CD4-positive, alpha-beta T cell treated with Interferon gamma for 1 hour (primary cell): ENCODE data around the gene GARIN5B.
A peak's percentile ranks its signal among the peaks of the same experiment; 100 is the strongest.

ENCODE experiments used
- DNase-seq: peaks from one replicate; pipeline ENCODE4 v3.0.0-alpha.2; 2020

The GARIN5B gene

DNA sequence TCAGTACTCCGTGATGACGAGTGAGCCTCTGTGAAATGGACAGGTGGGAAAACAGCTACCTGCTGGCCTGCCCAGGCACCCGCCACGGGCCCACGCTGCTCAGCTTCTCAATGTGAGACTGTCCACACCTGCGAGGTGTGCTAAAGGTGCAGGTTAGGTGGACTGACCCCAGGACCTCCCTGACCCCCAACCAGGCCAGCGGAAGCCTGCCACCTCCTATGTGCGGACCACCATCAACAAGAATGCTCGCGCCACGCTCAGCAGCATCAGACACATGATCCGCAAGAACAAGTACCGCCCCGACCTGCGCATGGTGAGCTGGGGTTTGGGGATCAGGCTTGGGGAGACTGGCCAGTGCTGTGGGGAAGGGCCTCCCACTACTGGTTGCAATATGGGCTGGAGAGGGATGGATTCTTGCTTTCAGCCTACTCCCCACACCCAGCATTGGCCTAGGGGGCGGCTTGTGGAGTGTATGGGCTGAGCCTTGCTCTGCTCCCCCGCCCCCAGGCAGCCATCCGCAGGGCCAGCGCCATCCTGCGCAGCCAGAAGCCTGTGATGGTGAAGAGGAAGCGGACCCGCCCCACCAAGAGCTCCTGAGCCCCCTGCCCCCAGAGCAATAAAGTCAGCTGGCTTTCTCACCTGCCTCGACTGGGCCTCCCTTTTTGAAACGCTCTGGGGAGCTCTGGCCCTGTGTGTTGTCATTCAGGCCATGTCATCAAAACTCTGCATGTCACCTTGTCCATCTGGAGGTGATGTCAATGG lies 24.9 kb upstream of the GARIN5B start:
- no peak for DNase-seq

DNA sequence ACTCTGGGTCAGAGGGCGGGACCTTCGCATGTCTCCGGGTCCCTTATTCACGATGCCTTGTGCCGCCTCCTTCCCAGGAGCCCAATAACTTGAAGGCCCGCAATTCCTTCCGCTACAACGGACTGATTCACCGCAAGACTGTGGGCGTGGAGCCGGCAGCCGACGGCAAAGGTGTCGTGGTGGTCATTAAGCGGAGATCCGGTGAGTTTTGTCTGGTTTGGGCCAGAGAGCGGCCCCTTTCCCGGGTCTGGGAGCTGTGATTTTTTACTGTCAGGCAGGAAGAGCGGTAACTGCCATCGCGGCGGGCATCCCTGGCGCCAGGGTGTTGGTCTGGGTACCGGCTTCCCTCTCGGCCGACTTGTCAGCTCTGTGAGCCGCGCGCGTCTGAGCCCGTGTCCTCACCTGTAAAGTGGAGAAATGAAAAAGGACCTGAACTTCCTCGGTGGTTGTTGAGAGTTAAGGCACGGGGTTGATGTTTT lies 23.5 kb upstream of the GARIN5B start:
- DNase-seq = no peak

DNA sequence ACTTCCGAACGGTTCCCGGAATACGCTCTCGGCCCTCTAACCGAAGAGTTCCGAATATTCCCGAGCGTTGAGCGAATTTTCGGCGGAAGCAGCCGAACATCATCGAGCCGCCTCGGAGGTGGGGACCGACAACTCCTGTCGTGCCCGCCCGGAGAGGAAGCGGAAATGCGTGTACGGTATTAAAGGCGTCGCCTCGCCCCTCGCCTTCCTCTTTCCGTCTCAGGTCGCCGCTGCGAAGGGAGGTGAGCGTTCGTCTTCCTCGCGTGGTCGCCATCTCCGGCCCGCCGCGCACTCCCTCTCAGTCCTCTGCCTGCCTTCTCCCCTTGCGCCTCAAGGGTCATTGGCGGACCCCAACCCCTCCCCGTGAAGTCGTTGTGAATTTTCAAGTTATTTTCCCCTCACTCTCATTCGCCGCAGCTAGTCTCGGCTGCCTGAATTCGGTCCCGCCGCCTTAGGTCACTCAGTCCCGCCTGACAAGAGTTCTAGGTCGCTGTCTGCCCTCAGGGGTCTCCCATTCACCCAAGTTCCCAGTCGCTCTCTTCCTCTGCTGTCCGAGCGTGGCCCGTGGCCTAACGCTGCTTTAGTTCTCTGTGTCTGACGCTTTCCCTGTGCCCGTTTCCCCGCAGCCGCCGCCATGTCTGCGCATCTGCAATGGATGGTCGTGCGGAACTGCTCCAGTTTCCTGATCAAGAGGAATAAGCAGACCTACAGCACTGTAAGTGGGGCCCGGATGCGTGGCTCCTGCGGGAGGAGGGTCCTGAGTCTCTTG lies 22.8 kb upstream of the GARIN5B start, which contains the start of gene RPL28:
RPL28 (plus strand) TSS at position 209 of the 769 bp plus-strand sequence; CDS start at position 635, 426 bp downstream.
- DNase-seq = peak; percentile 98

DNA sequence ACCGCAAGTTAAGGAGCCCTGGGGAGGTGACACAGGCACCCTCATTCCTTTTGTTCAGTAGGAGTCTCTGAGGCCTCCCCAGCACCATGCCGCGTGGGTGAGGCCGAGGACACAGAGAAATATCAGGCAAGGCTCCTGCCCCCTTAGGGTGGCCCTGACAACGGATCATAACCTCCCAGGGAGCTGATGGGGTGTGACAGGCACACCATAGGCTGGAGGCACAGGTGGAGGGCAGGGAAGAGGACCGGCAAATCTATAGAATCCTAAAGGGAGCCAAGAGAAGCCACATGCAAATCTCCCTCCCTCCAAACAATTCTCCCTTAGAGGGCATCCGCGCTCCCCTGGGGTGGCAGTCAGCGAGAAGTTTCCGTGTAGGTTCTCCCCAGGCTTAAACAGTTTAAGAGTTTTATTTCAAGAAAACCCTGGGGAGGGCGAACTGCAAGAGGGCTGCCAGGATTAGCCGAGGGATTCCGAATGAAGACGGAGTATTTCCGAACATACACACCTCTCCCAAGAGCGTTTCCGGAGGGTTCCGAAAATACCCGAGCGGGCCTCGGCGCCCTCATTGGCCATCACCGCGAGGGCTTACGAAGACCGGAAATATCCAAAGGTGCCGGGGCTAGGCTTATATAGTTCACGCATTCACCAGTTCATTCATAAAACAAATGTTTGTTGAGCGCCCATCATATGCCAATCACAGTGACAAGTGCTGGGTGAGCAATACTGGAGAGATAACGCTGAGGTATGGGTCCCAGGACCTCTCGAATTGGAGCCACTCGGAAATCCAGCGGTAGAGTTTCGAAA lies 22.1 kb upstream of the GARIN5B start:
- DNase-seq = peak; percentile 94

DNA sequence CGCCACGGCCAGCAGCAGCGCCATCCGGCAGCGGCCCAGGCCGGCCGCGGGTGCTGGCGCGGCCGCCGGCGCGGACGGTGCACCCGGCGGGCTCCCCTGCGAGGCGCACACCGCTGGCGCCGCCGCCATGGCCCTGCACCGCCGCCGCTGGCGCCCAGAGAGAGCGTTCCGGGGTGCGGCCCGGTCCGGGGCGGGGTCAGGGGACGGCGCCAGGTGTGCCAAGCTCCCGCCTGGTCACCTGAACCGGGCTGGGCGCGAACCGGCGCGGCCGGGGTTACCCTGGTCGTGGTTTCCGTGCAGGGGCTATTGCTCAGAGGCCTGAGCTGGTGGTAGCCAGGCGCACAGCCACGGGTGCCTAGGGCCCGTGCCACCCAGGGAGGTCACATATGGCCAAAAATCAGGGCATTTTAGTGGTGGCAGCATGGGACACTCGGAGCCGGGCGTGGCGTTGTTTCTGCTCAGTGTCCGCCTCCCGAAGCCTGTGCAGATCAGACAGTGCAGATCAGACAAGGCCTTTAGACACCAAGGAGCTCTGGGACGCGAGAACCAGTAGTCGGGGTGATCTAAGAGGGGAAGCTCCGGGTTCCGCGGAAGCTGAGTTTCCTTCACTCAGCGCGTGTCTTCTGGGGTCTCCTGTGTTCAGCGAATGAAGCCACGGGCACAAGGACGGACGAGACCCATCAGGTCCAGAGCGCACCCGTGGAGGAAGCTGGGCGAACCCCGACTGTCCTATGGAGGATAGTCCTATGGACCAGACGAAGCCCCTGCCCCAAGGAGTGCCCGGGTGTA lies 21.3 kb upstream of the GARIN5B start, which contains the start of gene TMEM238:
TMEM238 (minus strand) TSS at position 162 of the 789 bp plus-strand sequence; CDS start at position 129, 33 bp downstream.
- no peak for DNase-seq

DNA sequence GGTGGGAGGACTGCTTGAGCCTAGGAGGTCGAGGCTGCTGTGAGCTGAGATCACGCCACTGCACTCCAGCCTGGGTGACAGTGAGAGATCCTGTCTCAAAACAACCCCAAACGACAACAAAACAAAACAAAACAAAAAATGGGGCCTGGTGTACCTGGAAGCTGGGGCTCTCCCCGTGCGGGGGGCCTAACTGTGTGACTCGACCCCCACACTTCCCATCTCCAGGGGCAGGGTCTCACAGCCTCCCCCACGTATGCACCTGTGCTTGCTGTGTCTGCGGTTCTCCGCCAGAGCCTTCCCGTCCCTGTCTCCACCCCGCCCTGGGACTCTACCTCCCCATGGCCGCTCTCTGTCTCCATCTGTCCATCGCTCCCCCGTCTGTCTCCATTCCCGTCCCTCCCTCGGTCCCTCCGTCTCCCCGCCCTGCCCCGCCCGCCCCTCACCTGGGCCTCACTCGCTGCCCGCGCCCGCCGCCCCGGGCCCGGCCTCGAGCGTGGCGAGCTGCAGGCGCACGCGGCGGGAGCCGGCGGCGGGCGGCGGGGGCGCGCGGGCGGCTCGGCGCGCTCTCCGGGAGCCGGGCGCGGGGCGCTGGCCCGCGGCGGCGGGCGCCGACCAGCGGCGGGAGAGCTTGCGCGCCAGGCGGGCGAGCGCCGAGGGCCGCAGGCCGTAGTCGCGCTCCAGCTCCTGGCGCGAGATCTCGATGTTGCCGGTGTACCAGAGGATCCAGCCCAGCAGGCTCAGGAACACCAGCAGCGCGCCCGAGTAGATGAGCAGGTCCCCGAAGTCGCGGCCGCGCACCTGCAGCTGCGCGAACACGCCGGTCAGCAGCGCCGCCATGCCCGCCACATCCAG lies 20.4 kb upstream of the GARIN5B start:
- DNase-seq = peak; percentile 45

DNA sequence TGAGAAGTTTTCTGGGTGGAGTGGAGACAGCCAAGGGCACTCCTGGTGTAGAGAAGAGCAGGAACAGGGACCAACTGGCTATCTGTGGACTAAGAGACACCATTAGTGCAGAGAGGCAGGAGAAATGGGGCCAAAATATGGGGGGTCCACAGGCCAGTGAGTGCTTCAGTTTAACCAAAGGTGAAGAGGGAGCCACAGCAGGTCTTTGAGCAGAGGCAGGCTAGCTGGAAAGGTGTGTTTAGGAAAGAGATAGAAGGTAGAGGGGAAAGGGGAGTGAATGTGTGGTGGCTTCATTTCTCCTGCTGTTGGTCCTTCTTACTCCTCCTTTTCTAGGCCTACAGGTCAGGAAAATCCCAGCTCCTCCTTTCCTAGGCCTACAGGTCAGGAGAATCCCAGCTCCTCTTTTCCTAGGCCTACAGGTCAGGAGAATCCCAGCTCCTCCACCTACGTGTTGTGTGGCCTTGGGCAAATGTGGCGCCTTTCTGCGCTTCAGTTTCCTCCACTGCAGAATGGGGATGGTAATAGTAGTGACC lies 19.5 kb upstream of the GARIN5B start:
- DNase-seq = no peak

DNA sequence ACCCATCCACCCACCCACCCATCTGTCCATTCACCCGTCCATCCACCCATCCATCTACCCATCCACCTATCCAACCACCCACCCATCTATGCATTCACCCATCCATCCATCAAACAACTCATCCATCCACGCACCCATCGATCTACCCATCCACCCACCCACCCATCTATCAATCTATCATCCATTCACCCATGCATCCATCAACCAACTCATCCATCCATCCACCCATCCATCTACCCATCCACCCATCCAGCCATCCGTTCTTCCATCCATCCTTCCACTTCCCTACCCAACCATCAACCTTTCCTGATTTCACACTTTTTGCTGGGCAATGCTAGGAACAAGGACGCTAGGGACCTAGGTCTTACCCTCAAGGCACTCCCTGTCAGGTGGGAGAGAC lies 19.0 kb upstream of the GARIN5B start:
- DNase-seq = no peak

DNA sequence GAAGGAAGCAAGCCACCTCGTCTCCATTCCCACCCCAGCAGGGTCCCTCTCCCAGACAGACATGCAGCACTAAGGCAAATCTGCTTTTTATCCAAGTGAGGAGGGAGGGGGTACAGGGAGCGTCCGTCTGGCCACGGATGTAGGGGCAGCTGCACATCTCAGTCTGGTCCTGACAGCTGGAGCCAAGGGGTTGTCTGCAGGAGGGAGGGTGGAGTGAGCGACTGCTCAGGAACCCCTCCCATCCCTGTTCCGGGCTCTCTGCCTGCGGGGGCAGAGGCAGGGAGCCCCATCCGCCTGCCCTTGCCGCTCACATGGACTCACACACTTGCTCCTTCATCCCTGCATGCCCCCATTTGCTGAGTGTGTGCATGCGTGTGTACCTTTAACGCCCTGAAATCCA lies 16.1 kb upstream of the GARIN5B start:
- no peak for DNase-seq

DNA sequence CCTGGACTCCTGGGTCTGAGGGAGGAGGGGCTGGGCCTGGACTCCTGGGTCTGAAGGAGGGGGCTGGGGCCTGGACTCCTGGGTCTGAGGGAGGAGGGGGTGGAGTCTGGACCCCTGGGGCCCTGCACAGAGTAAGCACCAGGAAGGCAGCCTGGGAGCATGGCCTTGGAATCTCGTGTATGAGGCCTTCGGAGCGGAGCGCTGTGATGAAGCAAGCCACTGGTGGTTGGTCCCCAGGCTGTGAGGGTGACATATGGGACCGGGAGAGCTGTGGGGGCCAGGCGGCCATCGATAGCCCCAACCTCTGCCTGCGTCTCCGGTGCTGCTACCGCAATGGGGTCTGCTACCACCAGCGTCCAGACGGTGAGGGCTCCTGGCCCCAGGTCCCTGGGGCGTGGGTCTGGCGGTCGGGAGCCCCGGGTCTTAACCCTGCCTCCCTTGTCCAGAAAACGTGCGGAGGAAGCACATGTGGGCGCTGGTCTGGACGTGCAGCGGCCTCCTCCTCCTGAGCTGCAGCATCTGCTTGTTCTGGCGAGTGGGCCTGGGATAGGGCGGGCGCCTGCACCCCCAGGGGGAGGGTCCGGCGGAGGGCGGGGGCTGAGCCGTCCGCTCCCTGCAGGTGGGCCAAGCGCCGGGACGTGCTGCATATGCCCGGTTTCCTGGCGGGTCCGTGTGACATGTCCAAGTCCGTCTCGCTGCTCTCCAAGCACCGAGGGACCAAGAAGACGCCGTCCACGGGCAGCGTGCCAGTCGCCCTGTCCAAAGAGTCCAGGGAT lies 14.5 kb upstream of the GARIN5B start:
- no peak for DNase-seq

DNA sequence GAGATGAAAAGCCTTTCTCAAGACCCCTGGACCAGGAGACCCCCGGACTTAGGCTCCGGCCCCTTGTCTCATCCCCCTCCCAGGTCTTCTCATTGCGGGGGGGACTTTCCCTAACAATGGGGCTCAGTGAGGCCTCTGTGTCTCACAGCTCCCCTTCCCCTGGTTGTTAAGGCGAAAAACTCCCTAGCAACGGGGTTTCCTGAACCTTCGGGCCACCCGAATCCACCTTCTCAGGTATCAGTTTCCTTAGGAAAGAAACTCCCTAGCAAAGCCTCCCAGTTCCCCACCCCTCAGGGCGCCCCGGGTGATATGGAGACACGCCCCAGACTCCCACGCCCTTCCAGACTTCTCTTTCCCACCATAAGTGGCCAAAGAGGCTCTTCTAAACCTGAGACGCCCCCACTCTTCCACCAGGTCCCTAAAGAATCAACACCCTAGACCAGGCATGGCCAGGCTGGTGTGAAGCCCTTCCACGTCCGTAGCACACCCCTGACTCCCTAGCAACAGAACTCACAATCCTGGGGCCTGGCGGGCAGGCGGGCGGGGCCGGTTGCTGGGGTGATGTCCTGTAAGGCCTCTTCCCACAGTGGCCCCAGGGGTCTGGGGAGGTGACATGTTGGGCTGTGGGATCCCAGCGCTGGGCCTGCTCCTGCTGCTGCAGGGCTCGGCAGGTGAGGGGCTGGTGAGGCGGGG lies 13.3 kb upstream of the GARIN5B start, which contains the start of gene TMEM190:
TMEM190 (plus strand) TSS at position 586 of the 693 bp plus-strand sequence; CDS start at position 614, 28 bp downstream.
- no peak for DNase-seq

DNA sequence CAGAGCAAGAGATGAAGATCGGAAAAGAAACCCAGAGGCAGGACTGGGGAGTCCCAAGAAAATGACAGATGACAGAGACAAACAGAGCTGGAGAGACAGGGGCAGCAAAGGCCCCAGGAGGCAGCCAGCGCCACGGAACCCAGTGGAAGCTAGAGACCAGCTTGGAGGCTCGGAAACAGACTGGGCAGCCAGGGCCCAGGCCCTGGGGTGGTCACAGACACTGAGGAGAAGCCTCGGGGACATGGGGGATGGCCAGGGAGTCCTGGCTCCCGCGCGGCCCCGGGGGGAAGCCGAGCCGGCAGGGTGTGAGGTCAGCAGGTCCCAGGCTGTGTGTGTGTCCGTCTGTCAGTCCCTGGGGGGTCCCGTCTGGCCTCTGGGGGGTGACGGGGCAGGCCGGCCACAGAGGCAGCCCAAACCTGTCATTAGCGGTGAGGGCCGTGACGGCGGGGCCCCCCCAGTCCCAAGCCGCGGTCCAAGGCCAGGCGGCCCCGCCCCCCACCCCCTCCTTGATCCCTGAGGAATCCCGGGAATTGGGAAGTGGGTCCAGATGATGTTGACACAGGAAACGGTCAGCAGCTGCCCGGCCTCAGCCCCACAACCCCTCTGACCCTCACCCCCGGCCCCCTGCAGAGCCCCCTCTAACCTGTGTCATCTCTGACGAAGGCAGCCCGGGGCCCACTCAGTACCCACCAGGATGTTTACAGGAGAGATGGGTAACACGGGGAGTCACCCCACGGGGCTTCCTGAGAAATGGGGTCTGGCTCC lies 11.1 kb upstream of the GARIN5B start:
- no peak for DNase-seq

DNA sequence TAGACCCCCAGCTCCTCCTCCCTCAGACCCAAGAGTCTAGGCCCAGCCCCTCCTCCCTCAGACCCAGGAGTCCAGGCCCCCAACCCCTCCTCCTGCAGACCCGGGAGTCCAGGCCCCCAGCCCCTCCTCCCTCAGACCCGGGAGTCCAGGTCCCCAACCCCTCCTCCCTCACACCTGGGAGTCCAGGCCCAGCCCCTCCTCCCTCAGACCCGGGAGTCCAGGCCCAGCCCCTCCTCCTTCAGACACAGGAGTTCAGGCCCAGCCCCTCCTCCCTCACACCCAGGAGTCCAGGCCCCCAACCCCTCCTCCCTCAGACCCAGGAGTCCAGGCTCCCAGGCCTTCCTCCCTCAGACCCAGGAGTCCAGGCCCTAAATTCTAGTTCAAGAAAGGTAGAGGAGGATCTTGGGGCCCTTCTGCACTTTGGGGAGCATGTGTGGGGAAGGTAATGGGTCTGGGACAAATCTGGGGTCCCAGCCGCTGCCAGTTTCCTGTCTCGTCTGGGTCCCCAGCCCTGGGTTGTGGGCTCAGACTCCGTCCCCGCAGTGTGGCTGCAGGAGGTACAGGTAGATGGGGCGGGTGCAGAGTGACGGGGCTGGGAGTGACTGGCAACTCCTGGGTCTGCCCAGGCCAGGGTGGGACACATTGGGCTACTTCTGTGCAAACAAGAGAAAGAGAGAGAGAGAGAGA lies 10.4 kb upstream of the GARIN5B start:
- DNase-seq = no peak

DNA sequence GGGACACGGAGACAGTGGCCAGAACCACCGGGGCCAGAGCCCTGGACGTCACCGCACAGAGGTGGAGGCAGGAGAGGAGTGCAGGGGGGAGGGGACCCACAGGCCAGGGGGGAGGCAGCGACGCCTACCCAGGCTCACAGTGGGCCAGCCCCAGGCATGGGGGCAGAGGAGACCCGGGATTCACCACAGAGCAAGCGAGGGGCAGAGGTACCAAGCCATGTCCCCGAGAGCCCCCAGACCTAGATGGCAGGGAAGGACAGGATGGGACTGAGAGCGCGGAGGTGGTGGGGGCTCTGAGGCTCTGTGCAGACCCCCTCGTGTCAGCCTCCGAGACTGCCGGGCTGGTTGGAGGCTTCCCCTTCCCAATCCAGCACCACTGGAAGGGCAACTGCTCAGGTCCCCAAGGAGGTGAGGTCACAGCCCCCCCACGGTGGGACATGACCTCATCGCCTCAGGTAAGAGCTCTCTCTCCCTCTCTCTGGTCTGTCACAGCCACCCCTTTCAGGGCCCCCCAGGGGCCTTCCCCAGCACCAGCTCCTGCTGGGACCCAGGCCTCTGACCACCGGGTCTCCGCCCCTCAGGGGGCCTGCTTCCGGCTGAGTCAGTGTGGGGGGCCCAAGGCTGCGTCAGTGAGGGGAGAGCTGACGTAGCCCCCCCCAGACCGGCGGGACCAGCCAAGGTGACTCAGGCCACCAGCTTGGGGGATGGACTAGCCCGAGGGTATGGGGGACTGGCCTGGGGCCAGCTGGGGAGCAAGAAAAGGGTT lies 9.4 kb upstream of the GARIN5B start:
- DNase-seq = no peak

DNA sequence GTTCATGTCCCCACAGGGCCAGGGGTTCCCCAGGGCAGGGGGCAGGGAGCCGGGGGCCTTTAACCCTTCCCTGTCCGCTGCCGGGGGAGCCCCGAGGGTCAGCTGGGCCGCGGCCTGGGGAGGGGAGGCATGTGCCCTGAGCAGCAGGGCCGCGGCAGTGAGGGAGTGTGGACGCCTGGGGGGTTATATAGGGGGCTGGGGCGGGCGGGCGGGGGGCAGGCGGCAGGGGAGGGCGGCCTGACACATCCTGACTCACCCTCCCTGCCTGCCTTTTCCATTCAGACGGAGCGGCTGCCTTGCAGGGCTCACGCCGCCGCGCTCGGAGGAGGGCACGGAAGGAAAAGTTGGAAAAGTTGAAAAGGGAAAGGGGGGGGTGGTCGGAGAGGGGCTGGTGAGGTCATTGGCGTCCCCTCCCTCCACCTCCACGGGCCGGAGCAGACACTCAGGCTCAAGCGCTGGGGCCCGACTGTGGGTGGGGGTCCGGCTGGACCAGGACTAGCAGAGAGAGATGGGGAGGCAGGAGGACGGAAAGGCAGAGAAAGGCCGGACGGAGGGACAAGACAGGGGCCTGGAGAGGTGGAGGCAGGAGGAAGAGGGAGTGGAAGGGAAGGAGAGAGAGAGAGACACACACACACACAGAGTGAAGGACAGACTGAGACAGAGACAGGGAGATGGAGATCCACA lies 7.4 kb upstream of the GARIN5B start, which contains the start of gene IL11:
IL11 (minus strand) TSS at position 159 of the 684 bp plus-strand sequence; CDS start at position 6, 153 bp downstream.
- DNase-seq = no peak

DNA sequence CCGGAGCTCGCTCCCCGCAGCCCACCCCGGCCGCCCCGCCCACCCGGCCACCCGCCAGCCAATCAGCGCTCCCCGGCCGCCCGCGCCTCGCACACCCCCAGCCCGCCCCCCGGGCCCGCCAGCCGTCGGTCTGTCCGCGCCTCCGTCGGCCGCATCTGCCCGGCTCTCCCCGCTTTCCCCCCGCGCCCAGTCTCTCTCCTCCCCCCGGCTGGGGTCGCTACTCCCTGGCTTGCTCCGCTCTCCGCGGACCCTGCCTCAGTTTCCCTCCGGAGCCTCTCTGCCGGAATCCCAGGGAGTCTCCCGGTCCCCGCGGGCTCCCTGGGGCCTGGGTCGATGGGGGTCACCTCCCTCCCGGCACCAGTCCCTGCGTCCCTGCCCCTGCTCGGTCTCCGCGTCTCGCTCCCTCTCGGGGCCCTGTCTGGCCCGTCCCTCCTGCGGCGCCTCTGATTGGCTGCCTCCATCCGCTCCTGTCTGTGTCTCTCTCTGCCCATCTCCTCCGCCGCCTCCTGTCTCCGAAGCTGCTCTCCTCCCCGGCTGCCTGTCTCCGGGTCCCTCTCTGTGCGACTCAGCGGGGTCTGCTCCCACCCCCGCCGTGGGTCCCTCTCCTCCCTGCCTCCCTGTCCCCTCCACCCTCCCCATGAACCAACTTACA lies 6.7 kb upstream of the GARIN5B start:
- DNase-seq = no peak
